IMR-90 (cell line): ENCODE results near the gene ARGLU1. TPM values are rescaled to one million over a fixed set of nuclear protein-coding genes. Genes with fewer than 3 reads are reported as not detected.

Source experiments
- ATAC-seq: fragments of 200-7000 bp; cut with Tn5 transposase; 2 replicates; pipeline ENCODE4 v1.9.1; 2020; ENCODE audit warnings: low read depth, mild to moderate bottlenecking, moderate library complexity
- BruUV-seq: library from RNA; stranded (reverse); fragments of 400-500 nt; replicated peaks from 2 replicates; lab custom pipeline; 2021; lab: Mats Ljungman, UMichigan
- CTCF ChIA-PET: fragments of 300-600 bp; formaldehyde crosslinking; extraction: SDS; loops from one replicate; lab custom pipeline; 2021; ENCODE audit warnings: antibody characterized with exemption; lab: Yijun Ruan, JAX
- POLR2A ChIA-PET: fragments of 300-600 bp; sonication (Branson Sonifier 250); formaldehyde crosslinking; loops from one replicate; lab custom pipeline; 2022; ENCODE audit warnings: antibody characterized with exemption; ENCODE audit not compliant: unreplicated experiment; lab: Charles Lee
- DNase-seq: peaks from one replicate; pipeline ENCODE4 v3.0.0; 2013
- H2AFZ ChIP-seq: replicated peaks from 2 replicates; pipeline ENCODE3; 2013; ENCODE audit warnings: low read length, mild to moderate bottlenecking; ENCODE audit not compliant: poor library complexity
- H2AK5ac ChIP-seq: 2 replicates; pipeline ENCODE4 v1.6.1; 2013; ENCODE audit warnings: low read depth, low read length, inconsistent platforms
- H2AK9ac ChIP-seq: replicated peaks from 2 replicates; pipeline ENCODE3; 2013; ENCODE audit warnings: mild to moderate bottlenecking, low read depth, low read length, moderate library complexity; ENCODE audit not compliant: poor library complexity
- H2BK120ac ChIP-seq: 2 replicates; pipeline ENCODE4 v1.6.1; 2013; ENCODE audit warnings: low read depth, low read length, inconsistent platforms
- H2BK15ac ChIP-seq: 3 replicates; pipeline ENCODE4 v1.6.1; 2013; ENCODE audit warnings: low read depth, low read length, inconsistent platforms
- H2BK20ac ChIP-seq: 2 replicates; pipeline ENCODE4 v1.6.1; 2013; ENCODE audit warnings: low read depth, mild to moderate bottlenecking, inconsistent platforms, low read length, moderate library complexity
- H2BK5ac ChIP-seq: 2 replicates; pipeline ENCODE4 v1.6.1; 2013; ENCODE audit warnings: mild to moderate bottlenecking, low read depth, low read length, inconsistent platforms; ENCODE audit not compliant: poor library complexity, severe bottlenecking
- H3K14ac ChIP-seq: replicated peaks from 2 replicates; pipeline ENCODE4 v1.6.1; 2013; ENCODE audit warnings: low read depth, low read length, inconsistent platforms
- H3K18ac ChIP-seq: 2 replicates; pipeline ENCODE4 v1.6.1; 2013; ENCODE audit warnings: low read depth, low read length, control low read depth
- H3K23ac ChIP-seq: 2 replicates; pipeline ENCODE4 v1.6.1; 2013; ENCODE audit warnings: low read depth, low read length, inconsistent platforms
- H3K27ac ChIP-seq: 2 replicates; pipeline ENCODE4 v1.5.1; 2013; ENCODE audit warnings: mild to moderate bottlenecking, control low read depth, low read length; ENCODE audit not compliant: insufficient read depth
- H3K27me3 ChIP-seq: 2 replicates; pipeline ENCODE4 v1.6.1; 2013; ENCODE audit warnings: low read length; ENCODE audit not compliant: control insufficient read depth, insufficient read depth
- H3K36me3 ChIP-seq: 2 replicates; pipeline ENCODE4 v1.6.1; 2013; ENCODE audit warnings: low read length, mixed read lengths; ENCODE audit not compliant: control insufficient read depth, insufficient read depth
- H3K4ac ChIP-seq: 2 replicates; pipeline ENCODE4 v1.6.1; 2013; ENCODE audit warnings: low read depth, low read length, inconsistent platforms
- H3K4me1 ChIP-seq: 2 replicates; pipeline ENCODE4 v1.6.1; 2013; ENCODE audit warnings: low read length, mixed read lengths; ENCODE audit not compliant: control insufficient read depth, insufficient read depth
- H3K4me2 ChIP-seq: 2 replicates; pipeline ENCODE4 v1.6.1; 2013; ENCODE audit warnings: low read depth, mild to moderate bottlenecking, control low read depth, low read length, moderate library complexity
- H3K4me3 ChIP-seq: 2 replicates; pipeline ENCODE4 v1.5.1; 2013; ENCODE audit warnings: low read depth, mild to moderate bottlenecking, control low read depth, low read length, moderate library complexity; ENCODE audit not compliant: insufficient read depth
- H3K56ac ChIP-seq: 2 replicates; pipeline ENCODE4 v1.6.1; 2013; ENCODE audit warnings: low read length, inconsistent platforms; ENCODE audit not compliant: insufficient read depth; ENCODE audit errors: extremely low read depth
- H3K79me1 ChIP-seq, 2 experiments: 2 replicates each; pipeline ENCODE4 v1.6.1; 2013; ENCODE audit warnings: low read length in 2 of 2, inconsistent platforms in 1 of 2, low read depth in 1 of 2
- H3K9ac ChIP-seq: 2 replicates; pipeline ENCODE4 v1.6.1; 2013; ENCODE audit warnings: low read depth, low read length, control low read depth
- H3K9me1 ChIP-seq: 2 replicates; pipeline ENCODE4 v1.6.1; 2013; ENCODE audit warnings: low read length, inconsistent platforms; ENCODE audit not compliant: insufficient read depth
- H3K9me3 ChIP-seq: 2 replicates; pipeline ENCODE4 v1.6.1; 2013; ENCODE audit warnings: low read length; ENCODE audit not compliant: control insufficient read depth, insufficient read depth
- H4K20me1 ChIP-seq: 2 replicates; pipeline ENCODE4 v1.6.1; 2013; ENCODE audit warnings: low read length, inconsistent platforms; ENCODE audit not compliant: insufficient read depth
- H4K5ac ChIP-seq: 2 replicates; pipeline ENCODE4 v1.6.1; 2013; ENCODE audit warnings: mild to moderate bottlenecking, low read depth, low read length, control low read depth
- H4K8ac ChIP-seq, 2 experiments: 2 replicates each; pipeline ENCODE4 v1.6.1; 2013; ENCODE audit warnings: low read depth in 2 of 2, low read length in 2 of 2, control low read depth in 1 of 2, inconsistent platforms in 1 of 2
- H4K91ac ChIP-seq: 2 replicates; pipeline ENCODE4 v1.6.1; 2013; ENCODE audit warnings: low read depth, low read length, inconsistent platforms; ENCODE audit not compliant: insufficient read depth
- BHLHE40 ChIP-seq: fragments of 150-350 bp; IDR thresholded peaks from 2 replicates; pipeline ENCODE4 v1.6.1; 2016; ENCODE audit warnings: mild to moderate bottlenecking, low read depth, low read length
- CEBPB ChIP-seq: IDR thresholded peaks from 2 replicates; pipeline ENCODE4 v1.6.1; 2012; ENCODE audit warnings: low read depth, low read length, improper control_type of control experiment
- CHD1 ChIP-seq: IDR thresholded peaks from 2 replicates; pipeline ENCODE4 v1.6.1; 2012; ENCODE audit warnings: low read depth, low read length, improper control_type of control experiment
- FOS ChIP-seq: fragments of 150-350 bp; IDR thresholded peaks from 2 replicates; pipeline ENCODE4 v1.6.1; 2016; ENCODE audit warnings: low read depth, low read length
- MAFK ChIP-seq: IDR thresholded peaks from 2 replicates; pipeline ENCODE4 v1.6.1; 2012; ENCODE audit warnings: low read depth, low read length, improper control_type of control experiment
- MAZ ChIP-seq: IDR thresholded peaks from 2 replicates; pipeline ENCODE4 v1.6.1; 2012; ENCODE audit warnings: low read depth, mild to moderate bottlenecking, low read length, improper control_type of control experiment, moderate library complexity, borderline replicate concordance
- MXI1 ChIP-seq: IDR thresholded peaks from 2 replicates; pipeline ENCODE4 v1.6.1; 2012; ENCODE audit warnings: low read depth, mild to moderate bottlenecking, low read length, moderate library complexity, borderline replicate concordance
- NFE2L2 ChIP-seq: fragments of 150-350 bp; IDR thresholded peaks from 2 replicates; pipeline ENCODE4 v1.6.1; 2016; ENCODE audit warnings: low read depth, mild to moderate bottlenecking, low read length
- POLR2A ChIP-seq: IDR thresholded peaks from 2 replicates; pipeline ENCODE4 v1.6.1; 2012; ENCODE audit warnings: mild to moderate bottlenecking, low read depth, low read length
- RAD21 ChIP-seq: IDR thresholded peaks from 2 replicates; pipeline ENCODE4 v1.6.1; 2012; ENCODE audit warnings: low read length, improper control_type of control experiment
- RCOR1 ChIP-seq: IDR thresholded peaks from 2 replicates; pipeline ENCODE4 v1.6.1; 2012; ENCODE audit warnings: mild to moderate bottlenecking, low read length, improper control_type of control experiment; ENCODE audit not compliant: insufficient replicate concordance
- RFX5 ChIP-seq: IDR thresholded peaks from 2 replicates; pipeline ENCODE4 v1.8.0; 2012; ENCODE audit warnings: low read depth, mild to moderate bottlenecking, low read length, moderate library complexity
- SMC3 ChIP-seq: fragments of 150-350 bp; IDR thresholded peaks from 2 replicates; pipeline ENCODE4 v1.6.1; 2016; ENCODE audit warnings: low read depth, mild to moderate bottlenecking, antibody characterized with exemption, low read length, moderate library complexity
- WGBS, 2 experiments: methylation state at CpG; one replicate each; pipeline versions ENCODE4 v1.1.5 to v1.1.7; 2013; ENCODE audit warnings: missing lambda C conversion rate in 2 of 2; ENCODE audit not compliant: insufficient read length in 1 of 2; ENCODE audit errors: extremely low coverage in 2 of 2; 5-methylcytosine and 5-hydroxymethylcytosine counted together
- dilution Hi-C: fragments of 300-500 bp; cut with HindIII; formaldehyde crosslinking; loops from one replicate; pipeline ENCODE4 v1.14.3; 2018; ENCODE audit warnings: low sequenced_read_pairs; ENCODE audit not compliant: unreplicated experiment
- in situ Hi-C: fragments of 300-500 bp; cut with MboI; formaldehyde crosslinking; loops from 3 replicates; pipeline ENCODE4 v1.14.3; 2019; ENCODE audit warnings: low sequenced_read_pairs, inconsistent platforms, mixed read lengths
- intact Hi-C: fragments of 100-400 bp; cut with micrococcal nuclease; formaldehyde crosslinking; loops from 2 replicates; pipeline ENCODE4 v1.10.0; 2022
- polyA plus RNA-seq, 3 experiments: library from polyadenylated mRNA; depleted of rRNA; stranded (reverse); fragments of >200 nt; gene quantifications; 2 replicates each; pipeline ENCODE4 v1.2.3, GENCODE V29; 2012; ENCODE audit warnings: low replicate concordance in 1 of 3
- total RNA-seq: library from RNA; depleted of rRNA; stranded (reverse); fragments of >200 nt; gene quantifications from 2 replicates; pipeline ENCODE4 v1.2.3, GENCODE V29; 2012
- TF ChIP-seq, protein P1 (sequence below): fragments of 150-350 bp; IDR thresholded peaks from 2 replicates; pipeline ENCODE4 v1.6.1; 2016; ENCODE audit warnings: low read depth, mild to moderate bottlenecking, low read length, moderate library complexity, borderline replicate concordance
- TF ChIP-seq, protein P2 (sequence below): conservative IDR thresholded peaks from 2 replicates; pipeline ENCODE4 v1.5.1; 2012; ENCODE audit warnings: mild to moderate bottlenecking, low read depth, low read length, improper control_type of control experiment
- TF ChIP-seq, protein P3 (sequence below): fragments of 150-350 bp; IDR thresholded peaks from 2 replicates; pipeline ENCODE4 v1.6.1; 2017; ENCODE audit warnings: mild to moderate bottlenecking, antibody characterized with exemption, low read length, low read depth

Gene ARGLU1
- total and polyA plus RNA-seq, 2 of the 4 experiments (the other 2 are of a cell fraction), result 11.1 to 51.4 TPM

DNA sequence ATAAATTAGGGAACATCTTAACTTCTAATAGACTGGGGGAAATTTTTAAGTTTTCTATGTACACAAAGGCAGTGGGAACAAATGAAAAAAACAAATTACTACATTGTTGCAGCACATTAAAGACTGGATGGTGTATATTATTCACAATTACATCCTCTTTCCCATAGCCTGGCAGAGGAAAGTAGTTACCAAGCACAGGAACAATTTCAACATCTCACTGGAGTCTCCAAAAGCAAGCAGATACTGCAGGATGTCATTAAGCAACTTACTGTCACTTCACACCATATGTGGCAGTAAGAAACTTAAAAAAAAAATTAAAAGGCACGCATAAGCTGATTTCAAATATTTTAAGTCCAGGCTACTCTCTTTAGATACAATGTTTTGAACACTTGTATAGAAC lies 26.1 kb downstream of the ARGLU1 start:
- H3K27me3 ChIP-seq, result no peaks in the 10 kb centered on the region
- no peak overlapping the region for H2AFZ ChIP-seq
- H3K56ac ChIP-seq, result no peak overlapping the region
- peaks cover 17 to 22% of the 10 kb centered on the region in 2 experiments for H3K79me1 ChIP-seq
- no peak overlapping the region for H2BK20ac ChIP-seq
- no CpG with 5 or more reads among the region's 1 CpG for WGBS, 2 experiments
- ATAC-seq (no peak), DNase-seq (no peak)
- H3K36me3 ChIP-seq, result peaks cover 5% of the 10 kb centered on the region; the same call in 1 of the 2 replicates
- H3K4me1 ChIP-seq, result no peaks in the 10 kb centered on the region
- POLR2A ChIA-PET, result interaction anchor here (0.6 kb wide), 2 partner anchors 8 to 1321 kb away, joined by 3 to 4 read pairs; no protein-coding TSS in a partner anchor
- H3K27ac ChIP-seq, result no peak overlapping the region
- no peak overlapping the region for H4K8ac ChIP-seq
- no peak overlapping the region for H3K14ac ChIP-seq
- no peaks in the 10 kb centered on the region for H3K9me3 ChIP-seq
- H3K4ac ChIP-seq, result no peak overlapping the region
- 0 out of 2 replicates have a peak, but pooled peaks cover 3% of the 10 kb centered on the region for H3K9me1 ChIP-seq
- CTCF ChIA-PET, result interaction anchor here (0.5 to 1.0 kb wide), 5 partner anchors 8 to 1113 kb away, joined by 3 to 8 read pairs (median 6); no protein-coding TSS in a partner anchor
- dilution Hi-C loops (no loop called here), in situ Hi-C loops (loop anchor here (25.0 kb wide), 2 partner anchors 1105 to 1205 kb away; no protein-coding TSS in a partner anchor), intact Hi-C loops (no loop called here)
- peaks cover 6% of the 10 kb centered on the region for H4K20me1 ChIP-seq
- TF ChIP-seq RAD21 (no peak), RFX5 (no peak), MAZ (no peak), MXI1 (no peak), FOS (no peak), CEBPB (no peak), POLR2A (no peak), CHD1 (no peak), NFE2L2 (no peak), RCOR1 (no peak), MAFK (no peak), BHLHE40 (no peak), SMC3 (no peak)
- TF ChIP-seq, protein P1, sequence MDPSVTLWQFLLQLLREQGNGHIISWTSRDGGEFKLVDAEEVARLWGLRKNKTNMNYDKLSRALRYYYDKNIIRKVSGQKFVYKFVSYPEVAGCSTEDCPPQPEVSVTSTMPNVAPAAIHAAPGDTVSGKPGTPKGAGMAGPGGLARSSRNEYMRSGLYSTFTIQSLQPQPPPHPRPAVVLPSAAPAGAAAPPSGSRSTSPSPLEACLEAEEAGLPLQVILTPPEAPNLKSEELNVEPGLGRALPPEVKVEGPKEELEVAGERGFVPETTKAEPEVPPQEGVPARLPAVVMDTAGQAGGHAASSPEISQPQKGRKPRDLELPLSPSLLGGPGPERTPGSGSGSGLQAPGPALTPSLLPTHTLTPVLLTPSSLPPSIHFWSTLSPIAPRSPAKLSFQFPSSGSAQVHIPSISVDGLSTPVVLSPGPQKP, result no peak
- TF ChIP-seq, protein P2, sequence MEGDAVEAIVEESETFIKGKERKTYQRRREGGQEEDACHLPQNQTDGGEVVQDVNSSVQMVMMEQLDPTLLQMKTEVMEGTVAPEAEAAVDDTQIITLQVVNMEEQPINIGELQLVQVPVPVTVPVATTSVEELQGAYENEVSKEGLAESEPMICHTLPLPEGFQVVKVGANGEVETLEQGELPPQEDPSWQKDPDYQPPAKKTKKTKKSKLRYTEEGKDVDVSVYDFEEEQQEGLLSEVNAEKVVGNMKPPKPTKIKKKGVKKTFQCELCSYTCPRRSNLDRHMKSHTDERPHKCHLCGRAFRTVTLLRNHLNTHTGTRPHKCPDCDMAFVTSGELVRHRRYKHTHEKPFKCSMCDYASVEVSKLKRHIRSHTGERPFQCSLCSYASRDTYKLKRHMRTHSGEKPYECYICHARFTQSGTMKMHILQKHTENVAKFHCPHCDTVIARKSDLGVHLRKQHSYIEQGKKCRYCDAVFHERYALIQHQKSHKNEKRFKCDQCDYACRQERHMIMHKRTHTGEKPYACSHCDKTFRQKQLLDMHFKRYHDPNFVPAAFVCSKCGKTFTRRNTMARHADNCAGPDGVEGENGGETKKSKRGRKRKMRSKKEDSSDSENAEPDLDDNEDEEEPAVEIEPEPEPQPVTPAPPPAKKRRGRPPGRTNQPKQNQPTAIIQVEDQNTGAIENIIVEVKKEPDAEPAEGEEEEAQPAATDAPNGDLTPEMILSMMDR, result no peak
- TF ChIP-seq, protein P3, sequence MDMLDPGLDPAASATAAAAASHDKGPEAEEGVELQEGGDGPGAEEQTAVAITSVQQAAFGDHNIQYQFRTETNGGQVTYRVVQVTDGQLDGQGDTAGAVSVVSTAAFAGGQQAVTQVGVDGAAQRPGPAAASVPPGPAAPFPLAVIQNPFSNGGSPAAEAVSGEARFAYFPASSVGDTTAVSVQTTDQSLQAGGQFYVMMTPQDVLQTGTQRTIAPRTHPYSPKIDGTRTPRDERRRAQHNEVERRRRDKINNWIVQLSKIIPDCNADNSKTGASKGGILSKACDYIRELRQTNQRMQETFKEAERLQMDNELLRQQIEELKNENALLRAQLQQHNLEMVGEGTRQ, result no peak
- H3K4me3 ChIP-seq, result no peak overlapping the region
- H3K23ac ChIP-seq, result no peak overlapping the region
- H3K18ac ChIP-seq, result no peak overlapping the region
- no peak overlapping the region for H3K9ac ChIP-seq
- H4K5ac ChIP-seq, result no peak overlapping the region
- H2BK120ac ChIP-seq, result no peak overlapping the region
- no peak overlapping the region for H2AK5ac ChIP-seq
- no peak overlapping the region for H3K4me2 ChIP-seq
- H2BK15ac ChIP-seq, result no peak overlapping the region
- H4K91ac ChIP-seq, result no peak overlapping the region
- no peak overlapping the region for H2BK5ac ChIP-seq
- no TSS peak for BruUV-seq
- no peak overlapping the region for H2AK9ac ChIP-seq
